Mucosa of stomach (tissue), 1 donor: Measurements from ENCODE around the gene FAM53A.

ENCODE experiments used
- H3K27me3 ChIP-seq: one replicate; pipeline ENCODE4 v1.7.0; 2013; ENCODE audit warnings: mild to moderate bottlenecking, low read length; ENCODE audit not compliant: control insufficient read depth, insufficient read depth
- H3K36me3 ChIP-seq: one replicate; pipeline ENCODE4 v1.7.0; 2013; ENCODE audit warnings: low read length; ENCODE audit not compliant: control insufficient read depth, insufficient read depth
- H3K4me1 ChIP-seq: one replicate; pipeline ENCODE4 v1.7.0; 2013; ENCODE audit warnings: mild to moderate bottlenecking, low read length; ENCODE audit not compliant: control insufficient read depth, insufficient read depth
- H3K4me3 ChIP-seq: one replicate; pipeline ENCODE4 v1.7.0; 2013; ENCODE audit warnings: low read length
- H3K9ac ChIP-seq: one replicate; pipeline ENCODE4 v1.7.0; 2013; ENCODE audit warnings: mild to moderate bottlenecking, low read length, moderate library complexity
- H3K9me3 ChIP-seq: one replicate; pipeline ENCODE4 v1.7.0; 2013; ENCODE audit warnings: mild to moderate bottlenecking, low read length, moderate library complexity; ENCODE audit not compliant: control insufficient read depth
- donor health status: Pancreatic carcinoma.

FAM53A gene

GRCh38 chr4:1626151-1626550 lies 58.0 kb downstream of the FAM53A start:
- no peak overlapping the region for H3K9ac ChIP-seq
- no peaks in the 10 kb centered on the region for H3K9me3 ChIP-seq
- no peak overlapping the region for H3K4me3 ChIP-seq
- H3K36me3 ChIP-seq = no peaks in the 10 kb centered on the region
- H3K27me3 ChIP-seq = no peaks in the 10 kb centered on the region
- no peaks in the 10 kb centered on the region for H3K4me1 ChIP-seq

GRCh38 chr4:1625600-1626138 lies 58.4 kb downstream of the FAM53A start:
- H3K9me3 ChIP-seq = no peaks in the 10 kb centered on the region
- no peaks in the 10 kb centered on the region for H3K36me3 ChIP-seq
- no peak overlapping the region for H3K4me3 ChIP-seq
- H3K9ac ChIP-seq = no peak overlapping the region
- H3K27me3 ChIP-seq = no peaks in the 10 kb centered on the region
- no peaks in the 10 kb centered on the region for H3K4me1 ChIP-seq

- Histone ChIP-seq H3K4me1 (no peaks in the 10 kb centered on the region), H3K9ac (no peak overlapping the region), H3K27me3 (no peaks in the 10 kb centered on the region), H3K36me3 (no peaks in the 10 kb centered on the region), H3K4me3 (no peak overlapping the region), H3K9me3 (no peaks in the 10 kb centered on the region)
Observed at GRCh38 chr4:1624519-1624910, 59.6 kb downstream of the FAM53A start.

GRCh38 chr4:1623821-1624518 lies 60.1 kb downstream of the FAM53A start:
- no peak overlapping the region for H3K9ac ChIP-seq
- H3K36me3 ChIP-seq = no peaks in the 10 kb centered on the region
- no peaks in the 10 kb centered on the region for H3K27me3 ChIP-seq
- H3K9me3 ChIP-seq = no peaks in the 10 kb centered on the region
- H3K4me1 ChIP-seq = no peaks in the 10 kb centered on the region
- no peak overlapping the region for H3K4me3 ChIP-seq

GRCh38 chr4:1623400-1623799 lies 60.7 kb downstream of the FAM53A start:
- H3K36me3 ChIP-seq = no peaks in the 10 kb centered on the region
- no peaks in the 10 kb centered on the region for H3K4me1 ChIP-seq
- no peak overlapping the region for H3K4me3 ChIP-seq

GRCh38 chr4:1622956-1623355 lies 61.2 kb downstream of the FAM53A start:
- H3K9me3 ChIP-seq = no peaks in the 10 kb centered on the region
- H3K36me3 ChIP-seq = no peaks in the 10 kb centered on the region
- no peaks in the 10 kb centered on the region for H3K4me1 ChIP-seq
- H3K27me3 ChIP-seq = no peaks in the 10 kb centered on the region
- no peak overlapping the region for H3K4me3 ChIP-seq
- no peak overlapping the region for H3K9ac ChIP-seq

More at GRCh38 chr4:1623400-1623799, 60.7 kb downstream of the FAM53A start:
- Histone ChIP-seq H3K27me3 (no peaks in the 10 kb centered on the region), H3K9ac (no peak overlapping the region), H3K9me3 (no peaks in the 10 kb centered on the region)

GRCh38 chr4:1622238-1622637 lies 61.9 kb downstream of the FAM53A start:
- no peak overlapping the region for H3K9ac ChIP-seq
- H3K9me3 ChIP-seq = no peaks in the 10 kb centered on the region
- H3K4me1 ChIP-seq = no peaks in the 10 kb centered on the region
- H3K4me3 ChIP-seq = no peak overlapping the region
- no peaks in the 10 kb centered on the region for H3K27me3 ChIP-seq
- H3K36me3 ChIP-seq = no peaks in the 10 kb centered on the region

GRCh38 chr4:1621526-1621925 lies 62.6 kb downstream of the FAM53A start:
- Histone ChIP-seq H3K4me3 (no peak overlapping the region), H3K4me1 (no peaks in the 10 kb centered on the region), H3K36me3 (no peaks in the 10 kb centered on the region), H3K9ac (no peak overlapping the region), H3K9me3 (no peaks in the 10 kb centered on the region), H3K27me3 (no peaks in the 10 kb centered on the region)

- Histone ChIP-seq H3K27me3 (no peaks in the 10 kb centered on the region), H3K4me3 (no peak overlapping the region), H3K9ac (no peak overlapping the region), H3K4me1 (no peaks in the 10 kb centered on the region), H3K9me3 (no peaks in the 10 kb centered on the region), H3K36me3 (no peaks in the 10 kb centered on the region)
Observed at GRCh38 chr4:1619151-1619672, 64.9 kb downstream of the FAM53A start.

GRCh38 chr4:1618438-1618837 lies 65.7 kb downstream of the FAM53A start:
- no peaks in the 10 kb centered on the region for H3K9me3 ChIP-seq
- no peak overlapping the region for H3K4me3 ChIP-seq
- H3K4me1 ChIP-seq = no peaks in the 10 kb centered on the region
- no peaks in the 10 kb centered on the region for H3K27me3 ChIP-seq
- H3K36me3 ChIP-seq = no peaks in the 10 kb centered on the region
- H3K9ac ChIP-seq = no peak overlapping the region

GRCh38 chr4:1616557-1616930 lies 67.6 kb downstream of the FAM53A start:
- Histone ChIP-seq H3K4me3 (no peak overlapping the region), H3K9ac (no peak overlapping the region), H3K27me3 (no peaks in the 10 kb centered on the region), H3K4me1 (no peaks in the 10 kb centered on the region), H3K9me3 (no peaks in the 10 kb centered on the region), H3K36me3 (no peaks in the 10 kb centered on the region)

GRCh38 chr4:1615786-1616556 lies 68.1 kb downstream of the FAM53A start:
- Histone ChIP-seq H3K4me3 (no peak overlapping the region), H3K4me1 (no peaks in the 10 kb centered on the region), H3K9ac (no peak overlapping the region), H3K9me3 (no peaks in the 10 kb centered on the region), H3K36me3 (no peaks in the 10 kb centered on the region), H3K27me3 (no peaks in the 10 kb centered on the region)
